COLO829 (cell line): ENCODE data around the gene FAM120B.

Source experiments
- DNase-seq: peaks from one replicate; pipeline ENCODE4 v3.0.0; 2012; ENCODE audit warnings: low spot score

Gene FAM120B

DNA sequence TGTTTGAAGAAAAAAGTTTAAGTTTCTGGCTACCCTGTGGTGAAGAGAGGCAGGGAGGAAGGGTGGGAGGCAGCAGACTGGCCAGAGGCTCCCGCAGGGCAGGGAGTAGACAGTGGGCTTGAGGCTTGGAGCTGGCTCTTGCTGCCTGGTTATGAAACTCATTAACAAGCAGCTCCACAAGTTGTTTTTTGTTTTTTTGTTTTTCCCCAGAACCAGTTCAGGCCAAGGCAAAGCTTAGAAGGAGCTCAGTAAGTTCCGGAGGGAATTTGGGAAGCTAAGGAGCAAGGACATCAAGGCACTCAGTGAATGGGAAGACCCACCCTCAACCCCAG is 19.7 kb upstream of the FAM120B start:
- DNase-seq: no peak

DNA sequence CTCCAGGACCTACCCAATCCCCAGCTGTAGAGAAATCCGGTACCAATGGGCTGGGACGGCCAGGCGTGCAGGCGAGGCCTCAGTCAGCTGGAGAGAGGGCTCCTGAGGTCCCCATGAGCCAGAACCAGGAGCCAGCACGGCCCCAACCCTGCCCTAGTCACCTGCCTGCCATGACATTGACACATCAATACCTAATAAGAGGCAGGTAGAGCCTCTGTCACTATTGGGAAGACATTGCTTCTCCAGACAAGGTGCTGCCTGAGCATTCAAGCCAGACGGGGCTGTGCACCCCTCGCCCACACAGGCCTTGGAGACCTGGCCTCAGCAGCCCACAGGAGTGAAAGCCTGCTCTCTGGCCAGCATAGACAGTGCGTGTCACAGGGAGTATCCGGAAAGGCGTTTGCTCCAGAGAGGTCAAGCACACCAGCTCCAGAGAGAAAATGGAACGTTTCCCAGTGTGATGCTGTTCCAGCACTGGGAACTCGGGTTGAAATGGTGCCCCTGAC is 19.1 kb upstream of the FAM120B start:
- no peak for DNase-seq

DNA sequence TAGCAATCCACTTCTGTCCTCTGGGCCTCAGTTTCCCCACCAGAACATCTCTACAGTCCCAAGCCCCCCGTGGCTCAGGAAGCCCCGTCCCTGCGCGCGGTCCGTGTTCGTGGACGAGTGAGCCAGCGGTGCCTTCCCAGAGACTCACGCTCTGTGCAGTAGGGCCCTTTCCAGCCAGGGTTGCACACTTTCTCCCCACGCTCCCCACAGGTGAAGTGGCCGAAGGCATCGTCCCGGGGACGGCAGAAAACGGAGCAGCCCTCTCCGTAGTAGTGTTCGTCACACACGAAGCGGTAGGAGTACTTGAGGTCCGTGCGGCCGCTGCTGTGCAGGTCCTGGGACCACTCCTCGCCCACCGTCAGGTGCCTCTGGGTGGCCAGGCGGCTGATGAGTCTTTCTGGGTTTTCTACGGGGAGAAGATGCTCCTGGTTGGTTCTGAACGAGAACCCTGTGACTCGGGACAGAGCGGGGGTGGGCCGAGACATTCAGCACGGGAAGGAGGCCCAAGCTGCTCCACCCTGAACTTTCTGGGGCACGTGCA is 18.4 kb upstream of the FAM120B start:
- no peak for DNase-seq

DNA sequence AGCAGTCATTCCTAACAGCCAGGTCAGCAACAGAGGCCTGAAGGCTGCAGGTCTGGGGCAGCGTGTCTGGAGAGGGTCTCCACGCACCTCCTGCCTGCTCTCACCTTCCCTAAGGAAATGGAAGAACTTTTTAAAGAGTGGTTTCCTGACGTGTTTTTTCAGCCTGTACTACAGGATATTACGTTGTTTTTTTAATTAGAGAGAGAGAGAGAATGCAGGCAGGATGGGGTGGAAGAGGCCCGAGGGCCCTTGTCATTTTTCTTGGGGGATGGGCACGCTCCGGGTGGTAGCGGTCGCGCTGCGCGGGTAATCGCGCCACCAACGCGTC is 17.7 kb upstream of the FAM120B start:
- DNase-seq: no peak

DNA sequence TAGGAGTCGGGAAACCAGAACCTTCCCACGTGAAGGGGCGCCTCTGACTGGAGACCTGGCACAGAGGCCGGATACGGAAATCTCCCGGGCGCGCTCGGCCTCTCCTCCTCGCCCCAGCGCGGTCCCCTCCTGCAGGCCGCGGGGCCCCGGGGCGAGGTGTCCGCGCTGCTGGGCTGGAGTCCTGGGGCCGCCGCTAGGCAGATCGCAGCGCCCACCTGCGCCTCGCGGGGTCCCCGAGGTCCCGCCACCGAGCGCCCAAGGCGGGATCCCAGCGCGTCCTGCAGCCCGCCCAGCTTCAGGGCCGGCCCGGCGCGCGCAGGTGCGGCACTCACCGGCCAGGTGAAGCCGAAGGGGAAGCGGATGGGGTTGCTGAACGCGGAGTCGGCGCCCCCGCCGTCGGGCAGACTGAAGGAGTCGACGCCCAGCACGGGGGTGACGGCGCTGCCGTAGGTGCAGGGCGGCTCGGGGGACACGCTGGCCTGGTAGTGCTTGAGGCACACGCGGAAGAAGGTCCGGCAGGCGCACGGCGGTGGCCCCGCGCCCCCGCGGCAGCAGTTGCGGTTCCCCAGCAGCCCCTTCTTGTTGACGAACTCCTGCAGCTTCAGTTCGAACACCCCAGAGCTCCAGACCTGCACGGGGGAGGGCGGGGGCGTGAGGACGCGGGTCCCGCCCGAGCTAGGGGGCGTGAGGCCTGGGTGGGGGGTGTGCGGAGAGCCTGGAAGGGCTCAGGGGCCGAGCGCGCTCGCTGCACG is 17.2 kb upstream of the FAM120B start:
- DNase-seq: no peak

DNA sequence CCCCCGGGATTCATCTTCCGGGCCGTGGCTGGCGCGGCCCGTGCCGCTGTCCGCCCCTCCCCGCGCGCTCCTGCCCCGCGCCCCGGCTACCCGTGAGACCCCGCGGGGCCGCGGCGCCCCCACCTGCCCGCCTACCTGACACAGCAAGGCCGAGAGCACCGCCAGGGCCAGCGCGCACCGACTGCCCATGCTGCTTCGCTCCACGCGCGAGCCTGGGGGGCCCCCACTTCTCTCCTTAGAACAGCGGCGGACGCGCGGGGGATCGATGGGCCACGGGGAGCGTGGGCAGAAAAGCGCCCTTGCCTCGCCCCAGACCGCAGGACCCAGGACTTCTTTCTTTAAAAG is 16.6 kb upstream of the FAM120B start:
- DNase-seq: no peak

DNA sequence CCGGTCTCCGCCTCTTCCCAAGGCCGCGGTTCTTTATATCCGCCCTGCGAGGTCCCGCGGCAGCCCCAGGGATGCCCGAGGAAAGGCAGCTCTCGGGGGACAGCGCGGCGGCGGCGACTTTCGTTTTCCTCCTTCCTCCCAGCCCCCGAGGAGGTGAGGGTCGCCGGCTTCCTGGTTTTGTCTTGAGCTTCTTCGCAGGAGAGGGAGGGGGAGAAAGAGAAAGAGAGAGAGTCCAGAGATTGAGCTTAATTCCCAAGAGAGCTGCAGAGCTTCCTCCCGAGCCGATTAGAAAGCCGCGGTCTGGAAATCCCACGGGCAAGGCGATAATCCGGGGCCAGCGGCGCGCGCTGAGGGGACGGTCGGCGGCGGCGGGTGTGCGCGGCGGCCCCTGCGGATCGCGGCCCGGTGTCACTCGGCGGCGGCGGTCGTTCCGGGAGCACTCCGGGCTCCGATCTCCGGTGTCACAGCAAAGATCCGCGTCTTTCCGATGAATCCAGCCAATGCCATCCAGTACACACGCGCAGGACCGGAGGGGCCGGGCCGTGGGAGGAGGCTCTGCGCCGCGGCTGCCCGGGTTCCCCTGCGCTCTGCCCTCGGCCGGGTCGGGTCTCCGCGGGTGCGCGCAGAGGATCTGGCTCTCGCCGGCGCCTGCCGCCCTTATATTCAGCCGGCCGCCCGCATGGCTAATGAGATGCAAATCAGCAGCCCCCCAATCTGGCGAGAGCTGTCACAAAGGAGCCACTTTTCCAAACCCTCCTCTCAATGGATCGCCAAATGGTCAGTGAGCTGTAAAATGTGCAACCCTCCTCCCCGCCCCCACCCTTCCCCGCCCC is 16.0 kb upstream of the FAM120B start, which contains the start of gene DLL1:
DLL1 (minus strand) TSS at position 783 of the 833 bp plus-strand sequence. CDS start 939 bp downstream, outside the sequence.
- no peak for DNase-seq

DNA sequence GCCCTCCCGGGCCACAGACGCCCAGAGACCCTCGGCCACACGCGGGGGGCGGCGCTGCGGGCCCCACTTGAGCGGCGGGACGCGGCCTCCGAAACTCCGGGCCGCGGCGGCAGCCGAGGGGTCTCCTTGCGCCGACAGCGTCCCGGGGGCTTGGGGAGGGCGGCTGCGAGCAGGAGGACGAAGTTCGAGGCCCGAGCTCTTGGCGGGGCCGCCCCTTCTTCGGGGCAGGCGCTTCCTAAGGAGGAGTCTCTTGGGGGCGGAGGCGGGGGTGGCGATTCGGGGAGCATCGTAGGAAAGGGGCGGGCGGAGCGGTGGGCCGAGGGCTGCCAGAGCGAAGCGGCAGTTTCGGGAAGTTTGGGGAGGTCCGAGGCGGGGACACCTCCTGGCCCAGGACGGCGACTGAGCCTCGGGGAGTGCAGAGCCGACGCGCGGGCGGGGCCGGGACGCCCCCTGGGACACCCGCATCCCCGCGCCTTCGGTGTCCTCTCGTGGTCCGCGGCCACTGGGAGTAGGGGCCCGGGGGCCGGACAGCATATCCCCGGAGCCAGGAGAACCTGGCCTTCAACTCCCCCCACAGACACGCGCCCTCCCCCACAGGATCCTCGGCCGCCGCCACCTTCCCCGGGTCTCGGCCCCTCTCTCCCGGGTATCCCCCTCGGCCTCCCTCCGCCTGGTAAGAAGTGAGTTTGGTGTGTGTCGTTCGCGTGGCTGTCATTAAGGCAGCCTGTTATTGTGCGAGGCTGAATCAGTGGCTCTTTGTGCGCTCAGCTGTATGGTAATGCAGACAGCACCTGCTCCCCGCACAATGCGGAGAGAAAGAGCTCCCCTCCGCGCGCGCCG is 15.1 kb upstream of the FAM120B start:
- no peak for DNase-seq

DNA sequence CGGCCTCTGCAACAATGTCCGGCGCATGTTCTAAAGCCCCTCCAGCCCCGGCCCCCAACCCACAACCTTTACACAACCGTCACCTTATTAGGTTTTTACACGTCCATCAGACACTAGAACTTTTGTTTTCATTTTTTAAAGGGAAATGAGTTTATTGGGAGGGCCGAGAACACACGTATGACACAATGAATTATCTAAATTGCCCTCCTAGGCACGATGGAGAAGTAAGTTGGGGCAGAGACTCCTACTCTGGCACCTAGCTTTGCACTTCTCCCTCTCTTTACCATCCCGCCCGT is 14.5 kb upstream of the FAM120B start:
- DNase-seq: no peak

DNA sequence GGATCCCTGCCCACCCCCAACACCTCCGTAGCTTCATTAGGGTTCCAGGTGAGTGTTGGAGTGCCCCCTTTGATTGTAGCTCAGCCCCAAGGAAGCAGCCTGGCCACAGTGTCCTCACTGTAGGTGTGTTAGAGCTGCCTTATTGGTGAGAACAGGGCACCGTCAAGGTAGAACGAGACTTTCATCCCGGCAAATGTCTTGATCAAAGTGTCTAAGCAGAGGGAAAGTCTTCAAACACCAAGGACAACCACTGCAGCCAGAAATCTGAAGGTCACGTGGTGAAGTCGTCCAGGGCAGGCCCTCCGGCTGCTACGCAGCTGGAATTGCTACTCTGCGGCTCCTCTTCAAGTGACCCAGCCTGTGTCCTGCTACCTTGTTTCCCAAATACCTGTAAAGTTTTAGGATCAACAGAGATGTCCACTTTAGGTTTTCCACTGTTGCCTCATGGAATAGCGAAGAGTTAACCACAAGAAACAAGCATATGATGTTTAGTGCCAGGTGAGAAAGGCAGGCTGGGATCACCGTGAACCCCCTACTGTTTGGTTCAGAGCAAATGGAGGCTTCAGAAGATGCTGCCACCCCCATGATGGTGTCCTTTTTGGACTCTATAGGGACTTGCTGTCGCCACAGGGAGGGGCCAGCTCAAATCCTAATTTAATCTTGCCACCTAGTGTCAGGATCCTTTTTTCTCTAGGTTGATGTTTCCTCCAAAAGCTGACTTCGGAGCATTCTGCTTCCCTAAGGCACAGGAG is 14.0 kb upstream of the FAM120B start:
- no peak for DNase-seq

DNA sequence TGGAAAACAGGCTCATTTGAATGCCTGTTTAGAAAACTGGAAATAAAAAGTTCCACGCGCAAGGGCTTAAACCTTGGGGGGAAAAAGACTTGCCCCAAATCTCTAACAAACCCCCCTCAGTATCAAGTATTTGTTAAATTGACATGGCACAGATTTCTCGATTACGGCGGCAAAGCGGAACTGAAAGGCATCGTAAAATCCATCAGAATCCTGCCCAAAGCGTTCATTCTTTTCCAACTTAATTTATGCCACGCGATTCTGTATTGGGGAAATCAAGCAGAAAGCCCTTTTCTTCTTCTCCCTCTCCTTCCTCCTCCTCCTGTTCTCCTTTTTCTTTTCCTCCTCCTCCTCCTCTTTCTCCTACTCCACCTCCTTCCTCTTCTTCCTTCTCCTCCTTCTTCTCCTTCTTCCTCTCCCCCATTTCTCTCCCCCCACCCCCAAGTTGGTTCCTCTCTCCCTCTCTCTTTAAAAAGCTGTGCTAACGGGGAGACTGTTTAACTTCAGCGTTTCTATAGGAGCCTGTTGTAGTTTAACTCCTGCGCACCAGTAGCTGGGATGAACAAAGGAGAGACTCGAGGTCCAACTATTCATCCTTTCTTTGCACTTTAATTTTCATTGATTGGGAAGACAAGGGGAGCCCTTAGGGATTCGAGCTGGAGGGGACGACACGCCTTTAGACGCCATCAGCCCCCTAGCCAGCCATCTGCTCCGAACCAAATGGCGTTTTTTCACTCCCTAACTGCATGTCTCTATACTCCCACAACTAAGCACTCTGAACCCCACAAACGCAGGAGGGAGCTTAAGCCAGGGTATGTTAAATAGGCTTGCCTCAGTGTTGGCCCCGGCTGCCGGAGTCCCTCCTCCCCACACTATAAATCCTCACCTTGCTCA is 13.0 kb upstream of the FAM120B start:
- no peak for DNase-seq

DNA sequence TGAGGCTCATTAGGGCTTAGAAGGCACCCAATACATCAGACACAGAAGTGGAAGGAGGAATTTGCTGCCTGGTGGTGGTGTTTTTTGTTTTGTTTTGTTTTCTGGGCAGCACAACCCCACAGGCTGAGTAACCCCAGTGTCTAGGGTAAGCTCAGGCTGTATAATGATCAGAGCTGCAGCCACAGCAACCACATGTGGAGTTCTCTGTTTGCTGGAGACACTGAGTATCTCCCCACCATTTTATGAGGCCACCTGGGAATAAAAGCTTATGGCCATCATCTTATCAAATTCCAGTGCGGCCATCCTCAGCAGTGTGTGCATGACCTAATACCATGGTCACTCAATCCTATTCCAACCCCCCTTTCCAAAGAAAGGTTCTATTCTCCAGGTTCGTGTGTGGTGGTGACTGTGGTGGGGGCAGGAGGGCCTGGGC is 12.2 kb upstream of the FAM120B start:
- DNase-seq: no peak

DNA sequence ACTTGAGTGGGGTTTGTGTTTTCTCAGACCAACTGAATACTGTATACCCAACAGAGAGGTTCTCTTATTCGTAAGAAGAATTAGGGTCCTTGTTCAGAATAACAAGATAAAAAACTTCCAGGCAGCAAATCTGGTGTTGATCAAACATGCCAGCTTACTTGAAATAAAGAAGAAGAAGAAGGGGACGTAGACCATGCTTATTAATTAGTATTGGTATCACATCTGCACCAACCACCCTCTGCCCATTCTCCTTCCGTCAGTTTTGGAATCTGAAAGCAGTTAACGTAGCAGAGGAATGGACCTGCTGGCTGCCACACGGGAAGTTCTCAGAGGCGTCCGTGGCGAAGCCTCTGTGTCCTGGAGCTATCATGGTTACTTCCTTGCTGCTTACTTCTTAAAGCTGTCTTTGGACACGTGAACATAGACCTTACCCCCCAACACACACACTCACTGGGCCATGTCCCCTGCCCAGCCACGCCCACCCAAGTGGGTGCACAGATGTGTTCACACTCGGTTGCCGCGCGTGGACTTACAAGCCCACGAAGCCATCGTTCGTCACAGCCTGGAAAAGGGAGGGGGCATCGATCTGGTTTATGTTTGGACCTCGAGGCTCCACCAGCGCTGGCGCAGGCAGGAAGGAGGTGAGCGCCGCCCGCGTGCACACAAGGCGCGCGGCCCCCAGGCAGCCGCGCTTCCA is 11.6 kb upstream of the FAM120B start:
- no peak for DNase-seq

DNA sequence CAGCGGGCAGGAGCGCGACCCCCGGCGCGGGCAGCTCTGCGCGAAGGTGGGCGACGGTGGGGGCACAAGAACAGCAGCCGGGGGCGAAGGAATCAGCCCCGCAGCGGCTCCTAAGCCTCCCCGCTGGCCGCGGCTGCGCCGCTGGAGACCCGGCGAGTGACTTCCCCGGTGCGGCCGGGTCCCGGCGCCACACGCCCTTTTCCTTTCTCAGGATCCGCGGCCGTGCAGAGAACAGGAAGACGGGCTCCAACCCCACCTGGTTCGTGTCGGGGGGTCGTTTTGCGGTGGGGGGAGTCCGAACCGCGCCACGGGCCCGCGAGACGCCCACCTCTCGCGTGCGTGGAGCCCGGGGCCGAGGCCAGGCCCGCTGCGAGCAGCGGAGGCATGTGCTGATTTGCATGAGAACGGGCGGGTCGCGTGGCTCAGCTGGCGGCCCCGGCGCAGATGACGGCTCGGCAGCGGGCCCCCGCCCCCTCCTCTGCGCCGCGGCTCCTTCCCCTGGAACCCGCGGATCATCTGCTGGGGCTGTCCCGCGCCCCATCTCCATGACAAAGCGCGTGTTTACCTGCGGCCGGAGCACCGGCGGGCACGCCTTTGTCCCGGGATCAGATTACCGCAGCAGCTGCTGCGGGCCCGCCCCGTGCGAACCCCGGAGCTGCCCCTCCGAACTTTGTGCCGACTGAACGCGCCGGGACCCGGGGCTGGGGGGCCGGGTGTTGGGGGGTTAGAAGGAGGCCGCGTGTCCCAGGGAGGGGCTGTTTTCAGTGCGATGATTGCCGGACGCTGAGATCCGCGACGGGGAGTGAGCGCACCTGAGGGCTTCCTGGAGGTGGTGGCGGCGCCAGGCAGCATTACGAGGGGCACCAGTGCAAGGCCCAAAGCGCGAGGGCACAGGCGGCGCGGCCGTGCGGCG is 10.8 kb upstream of the FAM120B start:
- no peak for DNase-seq

DNA sequence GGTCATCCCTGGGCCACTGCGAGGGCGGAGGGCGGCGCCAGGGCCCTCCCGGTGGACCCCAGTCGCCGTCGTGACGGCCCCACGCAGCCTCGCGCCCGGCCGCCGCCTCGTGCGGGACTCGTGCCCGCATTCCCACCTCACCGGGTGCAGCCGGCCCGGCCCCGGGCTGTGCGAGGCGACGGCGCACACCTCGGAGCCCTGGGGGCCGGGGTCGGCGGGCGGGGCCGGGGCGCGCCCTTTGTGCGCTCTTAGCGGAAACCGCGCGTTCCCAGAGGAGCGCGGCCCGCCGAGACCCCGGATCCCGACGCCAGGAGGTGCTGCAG is 10.2 kb upstream of the FAM120B start:
- DNase-seq: no peak

DNA sequence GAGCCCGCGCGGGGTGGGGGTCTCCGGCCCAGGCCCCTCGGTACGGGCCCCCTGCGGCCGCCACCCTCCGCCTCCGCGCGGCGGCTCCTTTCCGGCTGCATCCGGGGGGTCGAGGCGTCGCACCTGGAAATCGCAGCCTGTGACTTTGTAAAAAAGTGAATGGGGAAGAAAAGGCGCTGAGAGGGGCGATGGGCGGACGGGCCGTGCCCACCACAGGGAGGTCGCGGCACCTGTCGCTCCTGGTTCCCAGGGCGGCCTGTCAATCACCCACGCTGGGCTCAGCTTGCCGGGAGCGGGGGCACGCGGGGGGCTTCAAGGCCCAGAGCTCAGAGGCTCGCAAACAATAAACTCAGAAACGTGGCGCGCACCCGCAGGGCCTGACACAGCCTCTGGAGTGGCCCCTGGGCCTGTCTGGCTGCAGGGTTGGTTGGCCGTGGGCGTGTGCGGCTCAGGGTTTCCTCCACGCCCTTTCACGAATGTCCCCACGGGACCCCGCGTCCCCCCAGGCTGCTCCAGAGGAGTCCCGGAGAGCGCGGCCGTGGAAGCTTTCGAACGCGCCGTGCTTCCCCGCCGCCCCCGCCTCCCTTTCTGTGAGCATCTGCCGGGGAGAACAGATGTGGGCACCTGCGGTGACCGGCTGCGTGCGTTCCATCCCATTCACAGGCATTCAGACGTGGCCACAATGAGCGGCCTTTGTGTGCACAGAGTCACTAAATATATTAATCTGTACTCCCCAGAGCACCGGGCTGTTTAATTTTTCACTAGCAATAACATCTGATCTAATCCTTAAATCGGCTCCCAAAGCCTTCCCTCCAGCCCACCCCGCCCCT is 9.6 kb upstream of the FAM120B start:
- no peak for DNase-seq

DNA sequence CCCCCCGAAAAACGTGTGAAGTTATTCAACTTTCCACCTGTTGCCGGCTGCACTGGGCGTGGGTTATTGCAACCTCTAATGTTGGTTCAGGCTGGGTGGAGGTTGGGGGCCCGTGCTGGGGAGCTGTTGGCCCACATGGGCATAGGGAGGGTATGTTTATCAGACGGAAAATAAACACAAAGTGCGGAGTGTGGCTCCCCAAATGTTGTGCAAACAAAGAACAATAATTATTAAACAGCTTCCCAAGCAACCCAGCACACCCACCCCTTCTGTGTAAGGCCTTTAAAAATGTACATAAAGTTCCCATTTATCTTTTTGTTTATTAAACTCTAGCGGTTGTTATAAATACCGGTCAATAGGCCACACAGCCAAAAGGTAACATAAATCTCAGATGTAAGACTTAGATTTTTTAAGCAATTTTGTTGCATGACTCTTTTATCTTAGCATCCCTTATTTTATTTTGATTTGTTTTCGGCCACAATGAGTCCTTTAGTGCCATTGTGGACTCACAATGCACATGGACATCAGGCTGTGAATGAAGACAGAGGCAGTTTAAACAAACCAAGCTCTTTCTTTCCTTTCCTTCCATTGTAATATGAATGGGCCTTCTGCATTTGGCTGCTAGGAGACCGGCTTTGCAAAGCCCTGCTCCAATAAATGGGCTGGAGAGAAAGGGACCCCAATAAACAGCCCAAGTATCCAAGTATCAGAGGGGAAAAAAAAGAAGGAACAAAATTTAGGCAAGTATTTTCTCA is 8.8 kb upstream of the FAM120B start:
- no peak for DNase-seq

DNA sequence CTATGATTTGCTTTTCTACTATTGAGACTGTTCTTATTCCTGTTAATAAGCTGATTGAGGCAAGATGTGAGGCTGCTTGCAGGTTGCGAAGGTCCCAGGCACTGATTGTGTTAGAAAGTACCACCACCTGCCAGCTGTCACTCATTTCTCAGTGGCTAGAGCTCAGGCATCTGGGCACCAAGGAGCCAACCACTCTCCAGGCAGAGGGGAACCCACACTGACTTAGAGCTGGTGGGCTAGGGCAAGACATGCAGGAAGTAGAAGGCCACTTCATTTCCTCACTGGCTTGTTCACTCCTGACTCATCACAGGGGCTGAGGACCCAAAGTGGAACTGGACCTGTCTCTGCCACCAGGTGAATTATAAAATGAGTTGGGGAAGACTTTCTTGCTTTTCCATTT is 7.9 kb upstream of the FAM120B start:
- DNase-seq: no peak
